Frontal cortex (tissue), 4 donors: ENCODE data around the gene SARDH. TPM values are rescaled to one million over a fixed set of nuclear protein-coding genes. Genes with fewer than 3 reads are reported as not detected.
A peak's percentile ranks its signal among the peaks of the same experiment; 100 is the strongest.

Experiments used
- DNase-seq, 2 donors: peaks; one replicate each; pipeline ENCODE4 v3.0.0; 2012; ENCODE audit warnings: low spot score in 2 of 2
- FAIRE-seq: peaks from 2 replicates; lab custom pipeline; 2012; peaks lifted over from hg19 to GRCh38; lab: Jason Lieb, UNC
- total RNA-seq: library from RNA; depleted of rRNA; stranded (reverse); fragments of >200 nt; gene quantifications from one replicate; pipeline ENCODE4 v1.2.3, GENCODE V29; 2014
- donor health status: control.
- donor health status: control.
- donor health status: control.

The SARDH gene
- total RNA-seq = 1.6 TPM

GRCh38 chr9:133737774-133738639 lies at the start of gene SARDH:
Gene SARDH, minus strand, starts transcription at chr9:133738352. Its CDS starts 4,179 bp downstream, at chr9:133734173.
- FAIRE-seq = no peak
- peak in 1 of 2 donors; percentile 52 for DNase-seq

GRCh38 chr9:133787754-133788025 lies 49.5 kb upstream of the SARDH start:
- FAIRE-seq = no peak
- DNase-seq = no peak

- FAIRE-seq = no peak
- DNase-seq = no peak
These were observed 49.0 kb upstream of the SARDH start for GRCh38 chr9:133786907-133787753.

- FAIRE-seq = no peak
- no peak for DNase-seq
These were observed 48.2 kb upstream of the SARDH start for GRCh38 chr9:133786371-133786753.

GRCh38 chr9:133785753-133786370 lies 47.7 kb upstream of the SARDH start:
- no peak for DNase-seq
- no peak for FAIRE-seq

GRCh38 chr9:133784731-133785561 lies 46.8 kb upstream of the SARDH start:
- no peak for FAIRE-seq
- no peak for DNase-seq

- DNase-seq (no peak), FAIRE-seq (no peak)
These were observed 45.2 kb upstream of the SARDH start for GRCh38 chr9:133783331-133783731.

- FAIRE-seq = no peak
These were observed 44.3 kb upstream of the SARDH start for GRCh38 chr9:133782157-133783130.

GRCh38 chr9:133781828-133782135 lies 43.6 kb upstream of the SARDH start:
- FAIRE-seq (no peak), DNase-seq (no peak)

More at GRCh38 chr9:133782157-133783130, 44.3 kb upstream of the SARDH start:
- DNase-seq = peak; percentile 79 to 86

- FAIRE-seq (no peak), DNase-seq (no peak)
These were observed 43.0 kb upstream of the SARDH start for GRCh38 chr9:133780962-133781827.

GRCh38 chr9:133780404-133780945 lies 42.3 kb upstream of the SARDH start:
- FAIRE-seq (no peak), DNase-seq (no peak)

GRCh38 chr9:133779516-133780403 lies 41.6 kb upstream of the SARDH start:
- no peak for FAIRE-seq
- DNase-seq = no peak

- DNase-seq (no peak), FAIRE-seq (no peak)
These were observed 40.9 kb upstream of the SARDH start for GRCh38 chr9:133779081-133779480.

- no peak for FAIRE-seq
- DNase-seq = no peak
These were observed 40.3 kb upstream of the SARDH start for GRCh38 chr9:133778336-133779013.

GRCh38 chr9:133777871-133778270 lies 39.7 kb upstream of the SARDH start:
- DNase-seq (no peak), FAIRE-seq (no peak)
